GM18505 (cell line): ENCODE data around the gene VPS35L.

Experiments
- ATAC-seq: cut with Tn5 transposase; IDR thresholded peaks from one replicate; pipeline ENCODE4 v1.9.1; 2021; ENCODE audit not compliant: unreplicated experiment
- POLR2A ChIP-seq: IDR thresholded peaks from 4 replicates; pipeline ENCODE4 v1.6.1; 2011; ENCODE audit warnings: borderline replicate concordance; ENCODE audit not compliant: insufficient read depth, insufficient read length; ENCODE audit errors: extremely low read depth

The VPS35L gene

GRCh38 chr16:19559242-19559910 is 3.9 kb downstream of the VPS35L start:
- no peak for ATAC-seq
- no peak for TF ChIP-seq POLR2A

GRCh38 chr16:19560078-19560477 is 4.6 kb downstream of the VPS35L start:
- ATAC-seq: no peak
- no peak for TF ChIP-seq POLR2A

GRCh38 chr16:19563377-19563776 is 7.9 kb downstream of the VPS35L start:
- TF ChIP-seq POLR2A: no peak
- no peak for ATAC-seq

GRCh38 chr16:19566362-19566761 is 10.9 kb downstream of the VPS35L start:
- TF ChIP-seq POLR2A: no peak
- no peak for ATAC-seq

GRCh38 chr16:19567560-19567959 is 12.1 kb downstream of the VPS35L start:
- ATAC-seq: no peak

GRCh38 chr16:19573997-19574396 is 18.5 kb downstream of the VPS35L start:
- no peak for ATAC-seq
- no peak for TF ChIP-seq POLR2A

More at GRCh38 chr16:19567560-19567959, 12.1 kb downstream of the VPS35L start:
- no peak for TF ChIP-seq POLR2A

- no peak for ATAC-seq
- TF ChIP-seq POLR2A: no peak
These were observed 19.1 kb downstream of the VPS35L start for GRCh38 chr16:19574615-19575014.

GRCh38 chr16:19578378-19578971 is 23.0 kb downstream of the VPS35L start:
- no peak for ATAC-seq
- TF ChIP-seq POLR2A: no peak

- TF ChIP-seq POLR2A: no peak
- ATAC-seq: no peak
These were observed 26.7 kb downstream of the VPS35L start for GRCh38 chr16:19582050-19582831.

GRCh38 chr16:19583665-19584300 is 28.3 kb downstream of the VPS35L start:
- no peak for ATAC-seq
- no peak for TF ChIP-seq POLR2A

GRCh38 chr16:19588661-19589060 is 33.2 kb downstream of the VPS35L start:
- no peak for ATAC-seq

GRCh38 chr16:19589106-19589505 is 33.6 kb downstream of the VPS35L start:
- ATAC-seq: no peak
- no peak for TF ChIP-seq POLR2A

More at GRCh38 chr16:19588661-19589060, 33.2 kb downstream of the VPS35L start:
- no peak for TF ChIP-seq POLR2A

GRCh38 chr16:19589771-19590302 is 34.3 kb downstream of the VPS35L start:
- no peak for TF ChIP-seq POLR2A
- ATAC-seq: no peak
